ENCODE measurements around the gene PFKFB4. TPM values are rescaled to one million over a fixed set of nuclear protein-coding genes. Genes with fewer than 3 reads are reported as not detected.

Gene PFKFB4
- total RNA-seq, 1 donor from 2014 or later: 11.5 TPM

DNA sequence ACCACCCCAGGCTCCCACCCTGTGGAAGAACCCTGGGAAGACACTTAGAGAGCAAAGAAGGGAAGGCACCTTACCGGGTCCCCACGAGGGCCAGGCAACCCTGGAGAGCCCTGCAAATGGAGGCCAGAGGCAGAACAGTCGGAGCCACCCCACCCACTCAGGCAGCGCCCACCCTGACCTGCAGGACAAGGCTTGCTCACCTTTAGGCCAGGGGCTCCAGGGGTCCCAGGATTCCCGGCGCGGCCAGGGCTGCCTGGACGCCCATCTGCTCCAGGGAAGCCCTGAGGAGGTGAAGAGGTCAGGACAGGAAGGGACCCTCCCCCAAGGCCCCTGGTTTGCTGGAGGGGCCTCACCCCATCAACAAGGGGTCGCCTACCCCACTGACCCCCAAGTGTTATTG, 28.2 kb upstream of the PFKFB4 start:
- no peak for TF ChIP-seq CTCF (IDR thresholded peaks at IDR 0.05; ENCODE audit: unreplicated experiment)
- Mint-ChIP-seq H3K27me3 (ENCODE audit: unreplicated experiment) (peaks cover 4% of the 10 kb centered on the region), H3K9me3 (ENCODE audit: unreplicated experiment) (no peaks in the 10 kb centered on the region), H3K4me3 (ENCODE audit: unreplicated experiment) (no peak overlapping the region), H3K36me3 (ENCODE audit: low read depth, unreplicated experiment) (peaks cover 2% of the 10 kb centered on the region), H3K4me1 (ENCODE audit: unreplicated experiment) (peaks cover 3% of the 10 kb centered on the region), H3K27ac (ENCODE audit: unreplicated experiment) (no peak overlapping the region)
- DNase-seq (ENCODE audit: low spot score): no peak

DNA sequence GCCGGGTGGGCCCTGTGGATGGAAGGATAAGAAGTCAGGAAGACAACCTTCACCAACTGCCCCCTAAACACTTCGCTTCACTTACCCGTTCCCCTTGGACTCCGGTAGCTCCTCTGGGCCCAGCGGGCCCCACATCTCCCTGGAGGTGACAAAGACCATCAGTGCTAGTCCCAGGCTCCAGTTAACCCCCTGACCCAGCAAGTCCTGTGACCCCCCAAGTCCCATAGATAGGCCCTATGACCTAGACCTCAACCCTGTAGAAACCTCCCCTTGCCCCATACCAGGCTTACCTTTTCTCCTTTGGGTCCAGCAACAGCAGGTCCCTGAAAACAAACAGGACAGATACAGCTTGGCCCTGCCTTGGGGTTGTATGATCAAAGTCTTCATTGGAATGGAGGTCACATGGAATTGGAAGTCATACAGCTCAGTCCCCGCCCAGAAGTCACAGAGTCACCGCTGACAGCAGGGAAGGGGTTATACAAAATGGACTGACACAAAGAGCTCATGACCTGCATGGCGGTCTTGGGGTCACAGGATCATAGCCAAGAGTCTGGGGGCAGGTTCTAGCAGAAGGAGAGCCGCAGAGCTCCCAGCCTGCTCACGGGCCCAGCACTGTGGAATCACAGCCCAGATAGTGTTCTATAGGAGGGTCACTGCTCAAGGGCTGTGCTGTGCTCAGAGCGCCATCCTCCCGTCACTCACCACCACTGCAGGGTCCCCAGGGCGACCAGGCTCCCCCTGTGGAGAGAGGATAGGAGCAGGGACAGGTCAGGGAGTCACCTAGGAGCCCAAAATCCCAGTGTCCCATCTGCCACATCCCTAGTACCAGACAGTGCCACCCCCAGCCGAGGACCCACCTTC, 25.2 kb upstream of the PFKFB4 start:
- Mint-ChIP-seq H3K4me3 (ENCODE audit: unreplicated experiment) (no peak overlapping the region), H3K4me1 (ENCODE audit: unreplicated experiment) (no peaks in the 10 kb centered on the region), H3K27me3 (ENCODE audit: unreplicated experiment) (peaks cover 5% of the 10 kb centered on the region), H3K9me3 (ENCODE audit: unreplicated experiment) (no peaks in the 10 kb centered on the region), H3K36me3 (ENCODE audit: low read depth, unreplicated experiment) (no peaks in the 10 kb centered on the region), H3K27ac (ENCODE audit: unreplicated experiment) (peak overlapping the region; percentile 26)
- no peak for DNase-seq (ENCODE audit: low spot score)
- no peak for TF ChIP-seq CTCF (IDR thresholded peaks at IDR 0.05; ENCODE audit: unreplicated experiment)

DNA sequence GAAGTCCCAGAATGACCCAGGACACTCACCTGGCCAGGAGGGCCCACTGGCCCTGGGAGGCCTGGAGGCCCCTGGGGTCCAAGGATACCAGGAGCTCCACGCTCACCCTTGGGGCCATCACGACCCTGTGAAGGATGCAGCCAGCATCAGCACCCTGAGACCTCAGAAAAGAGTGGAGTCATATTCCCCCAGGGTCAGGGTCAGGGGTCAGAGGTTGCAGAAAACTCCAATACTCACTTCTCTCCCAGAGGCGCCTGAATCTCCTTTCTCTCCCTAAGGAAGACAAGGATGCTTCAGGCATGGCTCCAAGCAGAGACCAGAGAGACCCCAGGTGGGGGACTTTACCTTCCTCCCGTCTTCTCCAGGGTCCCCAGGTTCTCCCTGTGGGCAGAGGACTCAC, 20.0 kb upstream of the PFKFB4 start:
- H3K9me3 Mint-ChIP-seq (ENCODE audit: unreplicated experiment): no peaks in the 10 kb centered on the region
- H3K4me1 Mint-ChIP-seq (ENCODE audit: unreplicated experiment): no peaks in the 10 kb centered on the region
- no peaks in the 10 kb centered on the region for H3K36me3 Mint-ChIP-seq (ENCODE audit: low read depth, unreplicated experiment)
- H3K4me3 Mint-ChIP-seq (ENCODE audit: unreplicated experiment): no peak overlapping the region
- H3K27me3 Mint-ChIP-seq (ENCODE audit: unreplicated experiment): peaks cover 4% of the 10 kb centered on the region
- DNase-seq (ENCODE audit: low spot score): no peak
- H3K27ac Mint-ChIP-seq (ENCODE audit: unreplicated experiment): no peak overlapping the region
- no peak for TF ChIP-seq CTCF (IDR thresholded peaks at IDR 0.05; ENCODE audit: unreplicated experiment)

DNA sequence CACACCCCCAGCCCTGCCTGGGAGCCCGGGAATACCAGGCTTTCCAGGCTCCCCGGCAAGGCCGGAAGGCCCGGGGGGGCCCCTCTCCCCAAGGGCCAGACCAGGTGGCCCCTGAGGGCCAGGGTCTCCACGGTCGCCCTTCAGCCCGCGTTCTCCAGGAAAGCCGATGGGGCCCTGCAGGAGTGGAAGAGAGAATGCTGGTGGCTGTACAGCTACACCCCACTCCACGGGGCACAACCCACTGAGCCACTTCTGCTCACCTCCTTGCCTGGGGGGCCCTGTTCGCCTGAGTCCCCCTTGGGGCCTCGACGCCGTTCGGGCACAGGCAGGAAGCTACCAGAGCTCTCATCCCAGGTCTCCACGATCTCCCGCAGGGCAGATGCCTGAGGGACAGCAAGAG, 18.8 kb upstream of the PFKFB4 start:
- Mint-ChIP-seq H3K4me1 (ENCODE audit: unreplicated experiment) (no peaks in the 10 kb centered on the region), H3K4me3 (ENCODE audit: unreplicated experiment) (no peak overlapping the region), H3K9me3 (ENCODE audit: unreplicated experiment) (no peaks in the 10 kb centered on the region), H3K27me3 (ENCODE audit: unreplicated experiment) (peaks cover 8% of the 10 kb centered on the region), H3K36me3 (ENCODE audit: low read depth, unreplicated experiment) (peaks cover 3% of the 10 kb centered on the region), H3K27ac (ENCODE audit: unreplicated experiment) (no peak overlapping the region)
- no peak for TF ChIP-seq CTCF (IDR thresholded peaks at IDR 0.05; ENCODE audit: unreplicated experiment)
- DNase-seq (ENCODE audit: low spot score): no peak

DNA sequence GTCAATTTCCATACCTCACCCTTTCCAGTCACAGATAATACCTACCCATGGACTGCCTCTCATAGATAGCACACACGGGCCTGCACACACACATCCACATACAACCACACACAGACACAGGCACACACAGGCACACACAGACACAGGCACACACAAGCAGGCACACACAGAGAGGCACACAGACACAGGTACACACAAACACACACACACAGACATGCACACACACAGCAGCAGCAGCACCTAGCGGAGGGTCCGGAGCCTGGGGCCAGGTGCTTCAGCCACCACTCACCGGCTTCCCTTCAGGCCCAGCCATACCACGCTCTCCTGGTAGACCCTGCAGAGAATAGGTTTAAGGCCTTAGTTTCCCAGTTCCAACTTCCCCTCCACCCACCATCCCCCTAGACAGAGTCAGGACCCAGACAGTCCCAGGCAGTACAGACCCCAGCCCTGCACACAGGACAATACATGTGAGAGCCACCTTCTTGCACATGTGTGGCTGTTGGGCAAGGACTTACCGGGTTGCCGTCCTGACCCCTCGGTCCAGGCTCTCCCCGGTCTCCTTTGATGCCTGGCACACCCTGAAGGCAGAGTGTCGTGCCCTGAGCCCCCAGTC, 17.5 kb upstream of the PFKFB4 start:
- Mint-ChIP-seq H3K36me3 (ENCODE audit: low read depth, unreplicated experiment) (peaks cover 3% of the 10 kb centered on the region), H3K27me3 (ENCODE audit: unreplicated experiment) (peaks cover 8% of the 10 kb centered on the region)

More for the DNA sequence above, 17.5 kb upstream of the PFKFB4 start:
- H3K4me1 Mint-ChIP-seq (ENCODE audit: unreplicated experiment): no peaks in the 10 kb centered on the region
- no peak overlapping the region for H3K27ac Mint-ChIP-seq (ENCODE audit: unreplicated experiment)
- no peak overlapping the region for H3K4me3 Mint-ChIP-seq (ENCODE audit: unreplicated experiment)
- H3K9me3 Mint-ChIP-seq (ENCODE audit: unreplicated experiment): no peaks in the 10 kb centered on the region
- no peak for DNase-seq (ENCODE audit: low spot score)
- TF ChIP-seq CTCF (IDR thresholded peaks at IDR 0.05; ENCODE audit: unreplicated experiment): no peak
